Ascending aorta (tissue), 2 donors: ENCODE results near the gene OXT. TPM values are rescaled to one million over a fixed set of nuclear protein-coding genes. Genes with fewer than 3 reads are reported as not detected.

Source experiments
- DNase-seq, 2 donors: peaks; one replicate each; pipeline ENCODE4 v3.0.0-alpha.2; 2019; ENCODE audit warnings: low spot score in 2 of 2
- H3K27ac ChIP-seq, 2 donors: fragments of 200-600 bp; sonication (generic); one replicate each; pipeline ENCODE4 v1.5.1; 2016 to 2017; ENCODE audit warnings: mild to moderate bottlenecking in 1 of 2
- H3K27me3 ChIP-seq: fragments of 200-600 bp; sonication (generic); one replicate; pipeline ENCODE4 v1.5.1; 2017
- H3K36me3 ChIP-seq, 2 donors: fragments of 200-600 bp; sonication (generic); one replicate each; pipeline ENCODE4 v1.5.1; 2016
- H3K4me1 ChIP-seq, 2 donors: fragments of 200-600 bp; sonication (generic); one replicate each; pipeline ENCODE4 v1.5.1; 2016 to 2017; ENCODE audit warnings: mild to moderate bottlenecking in 1 of 2
- H3K4me3 ChIP-seq, 2 donors: fragments of 200-600 bp; sonication (generic); one replicate each; pipeline ENCODE4 v1.5.1; 2016 to 2017; ENCODE audit warnings: mild to moderate bottlenecking in 1 of 2
- H3K9me3 ChIP-seq, 2 donors: fragments of 200-600 bp; sonication (generic); one replicate each; pipeline ENCODE4 v1.5.1; 2016
- CTCF ChIP-seq, 3 experiments: fragments of 200-600 bp in 2 of 3; fragments of 450-650 bp in 1 of 3; sonication (generic) in 2 of 3; IDR thresholded peaks; one replicate each; pipeline ENCODE4 v1.5.1; 2016 to 2019; ENCODE audit warnings: antibody characterized with exemption in 3 of 3, mild to moderate bottlenecking in 1 of 3, moderate library complexity in 1 of 3
- intact Hi-C: fragments of 100-400 bp; cut with DNase I; formaldehyde crosslinking; loops from one replicate; pipeline ENCODE4 v1.15.1; 2023
- total RNA-seq: library from RNA; depleted of rRNA; stranded (reverse); fragments of >200 nt; gene quantifications from one replicate; pipeline ENCODE4 v1.1.0, GENCODE V29; 2016

Gene OXT
- total RNA-seq, 1 donor from 2014 or later: not detected

DNA sequence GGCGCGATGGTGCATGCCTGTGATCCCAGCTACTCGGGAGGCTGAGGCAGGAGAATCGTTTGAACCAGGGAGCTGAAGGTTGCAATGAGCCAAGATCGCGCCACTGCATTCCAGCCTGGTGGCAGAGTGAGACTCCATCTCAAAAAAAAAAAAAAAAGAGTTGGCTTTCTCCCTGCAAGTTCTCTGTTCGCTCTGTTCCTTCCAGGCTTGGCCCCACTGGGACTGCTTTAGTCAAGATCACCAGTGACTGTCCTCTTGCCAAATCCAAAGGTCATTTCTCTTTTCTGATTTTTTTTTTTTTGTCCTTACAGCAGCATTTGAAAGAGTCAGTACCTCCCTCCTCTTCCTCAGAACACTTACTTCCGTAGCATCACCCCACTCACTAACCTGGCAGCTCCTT lies 38.8 kb upstream of the OXT start:
- DNase-seq: no peak
- Histone ChIP-seq H3K9me3 (no peaks in the 10 kb centered on the region), H3K27ac (no peak overlapping the region), H3K36me3 (peaks cover 49% of the 10 kb centered on the region in 2 donors), H3K4me1 (no peaks in the 10 kb centered on the region), H3K27me3 (no peaks in the 10 kb centered on the region), H3K4me3 (no peak overlapping the region)
- no peak for TF ChIP-seq CTCF (IDR thresholded peaks at IDR 0.05)
- intact Hi-C loops: no loop called here

GRCh38 chr20:3037654-3038053 lies 33.8 kb upstream of the OXT start:
- H3K4me1 ChIP-seq: peaks cover 0 to 11% of the 10 kb centered on the region in 2 donors
- H3K27ac ChIP-seq: no peak overlapping the region
- peaks cover 43 to 51% of the 10 kb centered on the region in 2 donors for H3K36me3 ChIP-seq
- no peak for DNase-seq
- no peak overlapping the region for H3K4me3 ChIP-seq
- TF ChIP-seq CTCF (IDR thresholded peaks at IDR 0.05): no peak
- intact Hi-C loops: no loop called here
- H3K27me3 ChIP-seq: no peaks in the 10 kb centered on the region
- H3K9me3 ChIP-seq: no peaks in the 10 kb centered on the region

GRCh38 chr20:3038454-3038853 lies 33.0 kb upstream of the OXT start:
- peaks cover 43 to 51% of the 10 kb centered on the region in 2 donors for H3K36me3 ChIP-seq
- H3K27me3 ChIP-seq: no peaks in the 10 kb centered on the region
- no peak for TF ChIP-seq CTCF (IDR thresholded peaks at IDR 0.05)
- intact Hi-C loops: no loop called here
- no peak overlapping the region for H3K27ac ChIP-seq
- peaks cover 0 to 13% of the 10 kb centered on the region in 2 donors for H3K4me1 ChIP-seq
- no peak for DNase-seq
- H3K4me3 ChIP-seq: no peak overlapping the region
- no peaks in the 10 kb centered on the region for H3K9me3 ChIP-seq

DNA sequence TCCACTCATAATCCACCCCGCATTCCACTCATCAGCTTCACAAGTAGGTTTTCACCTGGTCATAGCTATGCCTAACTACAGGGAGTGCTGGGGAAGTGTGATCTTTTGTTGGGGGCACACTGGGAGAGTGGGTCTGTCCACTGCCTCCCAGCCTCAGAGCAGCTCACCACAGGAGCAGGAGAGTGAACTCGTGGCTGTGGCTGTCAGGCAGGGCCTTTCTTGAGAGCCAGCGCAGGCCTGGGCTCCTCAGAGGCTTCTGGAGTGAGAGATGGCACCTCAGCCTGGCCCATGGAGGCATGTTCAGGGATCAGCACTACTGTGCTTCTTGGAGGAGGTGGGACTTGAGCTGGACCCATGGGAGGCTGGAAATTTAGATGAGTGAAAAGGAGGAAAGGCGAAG lies 32.0 kb upstream of the OXT start:
- Histone ChIP-seq H3K27ac (no peak overlapping the region), H3K4me1 (peaks cover 0 to 13% of the 10 kb centered on the region in 2 donors), H3K9me3 (no peaks in the 10 kb centered on the region), H3K36me3 (peaks cover 43 to 51% of the 10 kb centered on the region in 2 donors), H3K27me3 (no peaks in the 10 kb centered on the region), H3K4me3 (no peak overlapping the region)
- DNase-seq: no peak
- intact Hi-C loops: no loop called here
- no peak for TF ChIP-seq CTCF (IDR thresholded peaks at IDR 0.05)

GRCh38 chr20:3040086-3040485 lies 31.3 kb upstream of the OXT start:
- H3K4me3 ChIP-seq: no peak overlapping the region
- no peak overlapping the region for H3K27ac ChIP-seq
- intact Hi-C loops: loop anchor here (10.0 kb wide), 5 partner anchors 195 to 1145 kb away; partner anchors contain the start of genes DNAAF9, IDH3B, PCED1A and SIRPA
- H3K9me3 ChIP-seq: no peaks in the 10 kb centered on the region
- peaks cover 0 to 13% of the 10 kb centered on the region in 2 donors for H3K4me1 ChIP-seq
- DNase-seq: no peak
- peaks cover 40 to 50% of the 10 kb centered on the region in 2 donors for H3K36me3 ChIP-seq
- no peak for TF ChIP-seq CTCF (IDR thresholded peaks at IDR 0.05)
- H3K27me3 ChIP-seq: no peaks in the 10 kb centered on the region
